Small intestine (tissue), 4 donors: ENCODE results near the gene SYNJ2. TPM values are rescaled to one million over a fixed set of nuclear protein-coding genes. Genes with fewer than 3 reads are reported as not detected.

Experiments
- polyA plus RNA-seq, 4 donors: library from polyadenylated mRNA; stranded (reverse) in 3 of 4; unstranded in 1 of 4; fragments of 200-250 nt in 3 of 4; fragments of 120-200 nt in 1 of 4; gene quantifications; one replicate each; pipeline versions ENCODE4 v1.2.1 to v1.2.3, GENCODE V29; 2013
- donor health status: healthy with polysubstance abuse.
- donor health status: Bipolar disorder and iron deficiency.
- donor health status: healthy.

The SYNJ2 gene
- polyA plus RNA-seq, 4 donors = 7.0 to 16.3 (median 9.4) TPM

Other genes with a start within 250 kb of the SYNJ2 start
- 10 to 100 TPM; 36.4 to 57.8 (median 51.3) TPM for gene SNX9, start 158.6 kb upstream of the SYNJ2 start, polyA plus RNA-seq
- gene SERAC1, start 186.4 kb downstream of the SYNJ2 start, polyA plus RNA-seq = 1 to 10 TPM; 3.7 to 6.5 (median 4.9) TPM
- gene GTF2H5, start 186.5 kb downstream of the SYNJ2 start, polyA plus RNA-seq = 10 to 100 TPM in 1 of 4 donors, 1 to 10 TPM in 3; 2.4 to 13.7 (median 5.0) TPM